GM12878 (cell line): Measurements from ENCODE around the gene RAB11A. TPM values are rescaled to one million over a fixed set of nuclear protein-coding genes. Genes with fewer than 3 reads are reported as not detected.

ENCODE experiments used
- CREB1 ChIP-seq: IDR thresholded peaks from 2 replicates; pipeline ENCODE4 v1.6.1; 2012; ENCODE audit warnings: low read depth, mild to moderate bottlenecking, inconsistent platforms
- ESRRA ChIP-seq: IDR thresholded peaks from 2 replicates; pipeline ENCODE4 v1.6.1; 2012; ENCODE audit warnings: mild to moderate bottlenecking, low read length, improper control_type of control experiment
- HDAC2 ChIP-seq: fragments of 200-600 bp; sonication (generic); IDR thresholded peaks from 2 replicates; pipeline ENCODE4 v1.6.1; 2017
- IKZF2 ChIP-seq, 2 experiments: fragments of 450-650 bp; IDR thresholded peaks; 2 replicates each; pipeline ENCODE4 v1.6.1; 2017; ENCODE audit warnings: mild to moderate bottlenecking in 2 of 2, moderate library complexity in 2 of 2
- KAT2A ChIP-seq: conservative IDR thresholded peaks from 2 replicates; pipeline ENCODE4 v1.6.1; 2011; ENCODE audit warnings: low read depth, low read length; ENCODE audit not compliant: control insufficient read depth
- MYB ChIP-seq: fragments of 150-350 bp; IDR thresholded peaks from 2 replicates; pipeline ENCODE4 v1.6.1; 2014; ENCODE audit warnings: mild to moderate bottlenecking, low read depth, low read length, borderline replicate concordance
- PAX5 ChIP-seq: IDR thresholded peaks from 2 replicates; pipeline ENCODE4 v1.6.1; 2011; ENCODE audit warnings: low read depth, low read length, borderline replicate concordance
- POU2F2 ChIP-seq: IDR thresholded peaks from 3 replicates; pipeline ENCODE4 v1.6.1; 2011; ENCODE audit warnings: low read depth, mild to moderate bottlenecking, low read length, borderline replicate concordance
- RAD21 ChIP-seq: IDR thresholded peaks from 2 replicates; pipeline ENCODE4 v1.6.1; 2011; ENCODE audit warnings: mild to moderate bottlenecking, low read depth, low read length, moderate library complexity; ENCODE audit not compliant: insufficient read depth
- SMC3 ChIP-seq: IDR thresholded peaks from 2 replicates; pipeline ENCODE4 v1.6.1; 2011; ENCODE audit warnings: low read length, improper control_type of control experiment, borderline replicate concordance
- YY1 ChIP-seq: IDR thresholded peaks from 2 replicates; pipeline ENCODE4 v1.6.1; 2011; ENCODE audit warnings: low read depth, mild to moderate bottlenecking, low read length
- polyA plus RNA-seq, 11 experiments: library from polyadenylated mRNA; depleted of rRNA in 4 of 11; unstranded in 6 of 11; stranded (reverse) in 5 of 11; fragments of >200 nt; fragmentation: Nextera tagmentation in 4 of 11; fragmentation: Illumina TruSeq in 1 of 11; extraction: Ambion mirVana in 4 of 11; extraction: Trizol in 1 of 11; gene quantifications; 1 replicate in 1 of 11; 2 replicates in 10 of 11; pipeline versions ENCODE4 v1.2.1 to v1.2.3, GENCODE V29; 2011 to 2016; ENCODE audit warnings: inconsistent platforms in 2 of 11, missing spikeins in 2 of 11, low read depth in 1 of 11
- total RNA-seq, 4 experiments: library from RNA; depleted of rRNA in 3 of 4; stranded (reverse); fragments of >200 nt in 3 of 4; fragmentation: Illumina TruSeq in 1 of 4; extraction: Trizol in 1 of 4; gene quantifications; 2 replicates each; pipeline versions ENCODE4 v1.2.1 to v1.2.3, GENCODE V29; 2013 to 2021
- TF ChIP-seq, protein P1 (sequence below): fragments of 150-350 bp; IDR thresholded peaks from 2 replicates; pipeline ENCODE4 v1.6.1; 2016; ENCODE audit warnings: low read depth, low read length
- TF ChIP-seq, protein P2 (sequence below): IDR thresholded peaks from 2 replicates; pipeline ENCODE4 v1.6.1; 2012; ENCODE audit warnings: low read depth, low read length, improper control_type of control experiment
- TF ChIP-seq, protein P3 (sequence below): IDR thresholded peaks from 2 replicates; pipeline ENCODE4 v1.6.1; 2012; ENCODE audit warnings: low read length, inconsistent platforms
- TF ChIP-seq, protein P4 (sequence below): fragments of 450-650 bp; formaldehyde crosslinking; IDR thresholded peaks from 2 replicates; pipeline ENCODE4 v1.4.0; 2022; ENCODE audit warnings: mild to moderate bottlenecking, moderate library complexity
- TF ChIP-seq, protein P5 (sequence below): IDR thresholded peaks from 2 replicates; pipeline ENCODE4 v1.6.1; 2012; ENCODE audit warnings: mild to moderate bottlenecking, low read depth, low read length

RAB11A gene
- total and polyA plus RNA-seq, 10 of the 15 experiments (the other 5 are each of a cell fraction or from before 2014, with no cell fraction given): 128 to 387 (median 224) TPM

DNA sequence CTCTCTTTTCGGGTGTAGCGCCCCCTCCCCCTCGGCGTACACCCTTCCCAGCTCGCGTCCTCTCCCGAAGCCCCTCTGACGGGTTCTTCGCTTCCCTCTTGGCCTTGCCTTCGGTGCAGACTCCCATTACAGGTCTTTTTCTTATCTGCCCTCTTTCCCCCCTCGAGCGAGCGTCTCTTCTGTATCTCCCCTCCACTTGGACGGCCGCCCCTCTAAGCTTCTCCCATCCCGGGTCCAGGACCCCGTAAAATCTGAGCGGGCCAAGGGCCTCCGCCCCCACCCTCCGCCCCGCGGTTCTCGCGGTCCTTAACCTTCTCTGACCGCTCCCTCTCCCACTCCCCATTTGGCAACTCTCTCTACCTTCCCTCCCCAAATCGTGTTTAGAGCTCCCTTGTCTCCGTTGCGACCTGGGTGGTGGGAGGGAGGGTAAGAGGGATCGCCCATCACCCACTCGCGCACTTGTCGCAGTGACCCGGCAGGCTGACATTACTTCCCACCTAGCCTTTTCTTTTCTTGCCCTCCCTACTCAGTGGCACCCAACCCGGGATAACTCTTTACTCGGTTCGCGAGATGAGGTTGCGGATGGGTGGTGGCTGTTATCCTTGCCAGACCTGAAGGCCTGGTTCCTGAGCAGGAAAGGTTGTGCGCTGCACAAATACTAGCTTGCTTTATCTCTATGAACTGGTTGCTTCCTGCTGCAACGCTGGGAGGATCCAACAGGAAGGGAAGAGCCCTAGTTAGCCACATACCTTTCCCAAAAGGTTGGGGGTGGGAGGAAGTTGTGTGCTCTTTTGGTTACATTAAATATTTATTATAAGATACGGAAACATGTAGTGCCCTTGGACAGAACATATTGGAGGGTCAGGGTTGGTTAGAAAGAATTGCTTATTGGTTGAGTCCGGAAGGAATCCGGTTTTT is 922 bp downstream of the RAB11A start (continued):
- TF ChIP-seq, protein P1, sequence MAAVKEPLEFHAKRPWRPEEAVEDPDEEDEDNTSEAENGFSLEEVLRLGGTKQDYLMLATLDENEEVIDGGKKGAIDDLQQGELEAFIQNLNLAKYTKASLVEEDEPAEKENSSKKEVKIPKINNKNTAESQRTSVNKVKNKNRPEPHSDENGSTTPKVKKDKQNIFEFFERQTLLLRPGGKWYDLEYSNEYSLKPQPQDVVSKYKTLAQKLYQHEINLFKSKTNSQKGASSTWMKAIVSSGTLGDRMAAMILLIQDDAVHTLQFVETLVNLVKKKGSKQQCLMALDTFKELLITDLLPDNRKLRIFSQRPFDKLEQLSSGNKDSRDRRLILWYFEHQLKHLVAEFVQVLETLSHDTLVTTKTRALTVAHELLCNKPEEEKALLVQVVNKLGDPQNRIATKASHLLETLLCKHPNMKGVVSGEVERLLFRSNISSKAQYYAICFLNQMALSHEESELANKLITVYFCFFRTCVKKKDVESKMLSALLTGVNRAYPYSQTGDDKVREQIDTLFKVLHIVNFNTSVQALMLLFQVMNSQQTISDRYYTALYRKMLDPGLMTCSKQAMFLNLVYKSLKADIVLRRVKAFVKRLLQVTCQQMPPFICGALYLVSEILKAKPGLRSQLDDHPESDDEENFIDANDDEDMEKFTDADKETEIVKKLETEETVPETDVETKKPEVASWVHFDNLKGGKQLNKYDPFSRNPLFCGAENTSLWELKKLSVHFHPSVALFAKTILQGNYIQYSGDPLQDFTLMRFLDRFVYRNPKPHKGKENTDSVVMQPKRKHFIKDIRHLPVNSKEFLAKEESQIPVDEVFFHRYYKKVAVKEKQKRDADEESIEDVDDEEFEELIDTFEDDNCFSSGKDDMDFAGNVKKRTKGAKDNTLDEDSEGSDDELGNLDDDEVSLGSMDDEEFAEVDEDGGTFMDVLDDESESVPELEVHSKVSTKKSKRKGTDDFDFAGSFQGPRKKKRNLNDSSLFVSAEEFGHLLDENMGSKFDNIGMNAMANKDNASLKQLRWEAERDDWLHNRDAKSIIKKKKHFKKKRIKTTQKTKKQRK: no peak
- no peak for TF ChIP-seq POU2F2
- TF ChIP-seq, protein P2, sequence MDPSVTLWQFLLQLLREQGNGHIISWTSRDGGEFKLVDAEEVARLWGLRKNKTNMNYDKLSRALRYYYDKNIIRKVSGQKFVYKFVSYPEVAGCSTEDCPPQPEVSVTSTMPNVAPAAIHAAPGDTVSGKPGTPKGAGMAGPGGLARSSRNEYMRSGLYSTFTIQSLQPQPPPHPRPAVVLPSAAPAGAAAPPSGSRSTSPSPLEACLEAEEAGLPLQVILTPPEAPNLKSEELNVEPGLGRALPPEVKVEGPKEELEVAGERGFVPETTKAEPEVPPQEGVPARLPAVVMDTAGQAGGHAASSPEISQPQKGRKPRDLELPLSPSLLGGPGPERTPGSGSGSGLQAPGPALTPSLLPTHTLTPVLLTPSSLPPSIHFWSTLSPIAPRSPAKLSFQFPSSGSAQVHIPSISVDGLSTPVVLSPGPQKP: no peak
- TF ChIP-seq YY1: 0 out of 2 replicates have a peak, but pooled peaks have one; percentile 2
- TF ChIP-seq, protein P3, sequence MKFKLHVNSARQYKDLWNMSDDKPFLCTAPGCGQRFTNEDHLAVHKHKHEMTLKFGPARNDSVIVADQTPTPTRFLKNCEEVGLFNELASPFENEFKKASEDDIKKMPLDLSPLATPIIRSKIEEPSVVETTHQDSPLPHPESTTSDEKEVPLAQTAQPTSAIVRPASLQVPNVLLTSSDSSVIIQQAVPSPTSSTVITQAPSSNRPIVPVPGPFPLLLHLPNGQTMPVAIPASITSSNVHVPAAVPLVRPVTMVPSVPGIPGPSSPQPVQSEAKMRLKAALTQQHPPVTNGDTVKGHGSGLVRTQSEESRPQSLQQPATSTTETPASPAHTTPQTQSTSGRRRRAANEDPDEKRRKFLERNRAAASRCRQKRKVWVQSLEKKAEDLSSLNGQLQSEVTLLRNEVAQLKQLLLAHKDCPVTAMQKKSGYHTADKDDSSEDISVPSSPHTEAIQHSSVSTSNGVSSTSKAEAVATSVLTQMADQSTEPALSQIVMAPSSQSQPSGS: no peak
- TF ChIP-seq, protein P4, sequence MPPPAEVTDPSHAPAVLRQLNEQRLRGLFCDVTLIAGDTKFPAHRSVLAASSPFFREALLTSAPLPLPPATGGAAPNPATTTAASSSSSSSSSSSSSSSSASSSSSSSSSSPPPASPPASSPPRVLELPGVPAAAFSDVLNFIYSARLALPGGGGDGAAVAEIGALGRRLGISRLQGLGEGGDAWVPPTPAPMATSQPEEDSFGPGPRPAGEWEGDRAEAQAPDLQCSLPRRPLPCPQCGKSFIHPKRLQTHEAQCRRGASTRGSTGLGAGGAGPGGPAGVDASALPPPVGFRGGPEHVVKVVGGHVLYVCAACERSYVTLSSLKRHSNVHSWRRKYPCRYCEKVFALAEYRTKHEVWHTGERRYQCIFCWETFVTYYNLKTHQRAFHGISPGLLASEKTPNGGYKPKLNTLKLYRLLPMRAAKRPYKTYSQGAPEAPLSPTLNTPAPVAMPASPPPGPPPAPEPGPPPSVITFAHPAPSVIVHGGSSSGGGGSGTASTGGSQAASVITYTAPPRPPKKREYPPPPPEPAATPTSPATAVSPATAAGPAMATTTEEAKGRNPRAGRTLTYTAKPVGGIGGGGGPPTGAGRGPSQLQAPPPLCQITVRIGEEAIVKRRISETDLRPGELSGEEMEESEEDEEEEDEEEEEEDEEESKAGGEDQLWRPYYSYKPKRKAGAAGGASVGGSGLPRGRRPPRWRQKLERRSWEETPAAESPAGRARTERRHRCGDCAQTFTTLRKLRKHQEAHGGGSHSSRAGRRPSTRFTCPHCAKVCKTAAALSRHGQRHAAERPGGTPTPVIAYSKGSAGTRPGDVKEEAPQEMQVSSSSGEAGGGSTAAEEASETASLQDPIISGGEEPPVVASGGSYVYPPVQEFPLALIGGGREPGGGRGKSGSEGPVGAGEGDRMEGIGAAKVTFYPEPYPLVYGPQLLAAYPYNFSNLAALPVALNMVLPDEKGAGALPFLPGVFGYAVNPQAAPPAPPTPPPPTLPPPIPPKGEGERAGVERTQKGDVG (CRISPR knock-in tag): no peak
- TF ChIP-seq SMC3: no peak
- TF ChIP-seq HDAC2: no peak
- no peak for TF ChIP-seq RAD21
- 0 out of 2 replicates have a peak, but pooled peaks have one; percentile 16 for TF ChIP-seq CREB1
- no peak for TF ChIP-seq MYB
- TF ChIP-seq IKZF2 (IDR thresholded peaks at IDR 0.05): peak; percentile 43 to 44; a peak in 3 of 4 replicates
- no peak for TF ChIP-seq KAT2A
- TF ChIP-seq PAX5: no peak
- TF ChIP-seq, protein P5, sequence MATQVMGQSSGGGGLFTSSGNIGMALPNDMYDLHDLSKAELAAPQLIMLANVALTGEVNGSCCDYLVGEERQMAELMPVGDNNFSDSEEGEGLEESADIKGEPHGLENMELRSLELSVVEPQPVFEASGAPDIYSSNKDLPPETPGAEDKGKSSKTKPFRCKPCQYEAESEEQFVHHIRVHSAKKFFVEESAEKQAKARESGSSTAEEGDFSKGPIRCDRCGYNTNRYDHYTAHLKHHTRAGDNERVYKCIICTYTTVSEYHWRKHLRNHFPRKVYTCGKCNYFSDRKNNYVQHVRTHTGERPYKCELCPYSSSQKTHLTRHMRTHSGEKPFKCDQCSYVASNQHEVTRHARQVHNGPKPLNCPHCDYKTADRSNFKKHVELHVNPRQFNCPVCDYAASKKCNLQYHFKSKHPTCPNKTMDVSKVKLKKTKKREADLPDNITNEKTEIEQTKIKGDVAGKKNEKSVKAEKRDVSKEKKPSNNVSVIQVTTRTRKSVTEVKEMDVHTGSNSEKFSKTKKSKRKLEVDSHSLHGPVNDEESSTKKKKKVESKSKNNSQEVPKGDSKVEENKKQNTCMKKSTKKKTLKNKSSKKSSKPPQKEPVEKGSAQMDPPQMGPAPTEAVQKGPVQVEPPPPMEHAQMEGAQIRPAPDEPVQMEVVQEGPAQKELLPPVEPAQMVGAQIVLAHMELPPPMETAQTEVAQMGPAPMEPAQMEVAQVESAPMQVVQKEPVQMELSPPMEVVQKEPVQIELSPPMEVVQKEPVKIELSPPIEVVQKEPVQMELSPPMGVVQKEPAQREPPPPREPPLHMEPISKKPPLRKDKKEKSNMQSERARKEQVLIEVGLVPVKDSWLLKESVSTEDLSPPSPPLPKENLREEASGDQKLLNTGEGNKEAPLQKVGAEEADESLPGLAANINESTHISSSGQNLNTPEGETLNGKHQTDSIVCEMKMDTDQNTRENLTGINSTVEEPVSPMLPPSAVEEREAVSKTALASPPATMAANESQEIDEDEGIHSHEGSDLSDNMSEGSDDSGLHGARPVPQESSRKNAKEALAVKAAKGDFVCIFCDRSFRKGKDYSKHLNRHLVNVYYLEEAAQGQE: no peak
- TF ChIP-seq ESRRA: no peak
